ENCODE measurements around the gene OR9I1.

The OR9I1 gene

GRCh38 chr11:58068655-58069054 is 56.7 kb downstream of the OR9I1 start:
- Mint-ChIP-seq H3K36me3 (ENCODE audit: low read depth) (no peaks in the 10 kb centered on the region), H3K4me3 (no peak overlapping the region), H3K27me3 (peaks cover 8% of the 10 kb centered on the region), H3K9me3 (peaks cover under 1% of the 10 kb centered on the region), H3K4me1 (ENCODE audit: low read depth) (no peaks in the 10 kb centered on the region), H3K27ac (no peak overlapping the region)
- no peak for DNase-seq

GRCh38 chr11:58067685-58068084 is 57.6 kb downstream of the OR9I1 start:
- Mint-ChIP-seq H3K27me3 (peaks cover 8% of the 10 kb centered on the region), H3K27ac (no peak overlapping the region), H3K9me3 (no peaks in the 10 kb centered on the region), H3K36me3 (ENCODE audit: low read depth) (no peaks in the 10 kb centered on the region), H3K4me3 (no peak overlapping the region), H3K4me1 (ENCODE audit: low read depth) (no peaks in the 10 kb centered on the region)
- no peak for DNase-seq

Data from activated T-cell treated with anti-CD3 and anti-CD28 coated beads, Interleukin-2, amount 50 U/mL, for 24 hours (primary cell).